Esophagus squamous epithelium (tissue), 5 donors: ENCODE measurements around the gene ZNF333. TPM values are rescaled to one million over a fixed set of nuclear protein-coding genes. Genes with fewer than 3 reads are reported as not detected.

ENCODE experiments used
- DNase-seq: peaks from one replicate; lab custom pipeline; 2025; lab: John Stamatoyannopoulos, UW
- H3K27ac ChIP-seq, 4 donors: fragments of 200-600 bp; sonication (generic); one replicate each; pipeline ENCODE4 v1.5.1; 2016 to 2019; ENCODE audit warnings: mild to moderate bottlenecking in 1 of 4
- H3K27me3 ChIP-seq, 4 donors: fragments of 200-600 bp; sonication (generic); 1 replicate in 3 of 4; 2 replicates in 1 of 4; pipeline versions ENCODE4 v1.5.1 to v1.6.0; 2017 to 2021; ENCODE audit warnings: antibody characterized with exemption in 1 of 4
- H3K36me3 ChIP-seq, 3 donors: fragments of 200-600 bp; sonication (generic); one replicate each; pipeline ENCODE4 v1.5.1; 2016 to 2019
- H3K4me1 ChIP-seq, 3 donors: fragments of 200-600 bp; sonication (generic); one replicate each; pipeline ENCODE4 v1.5.1; 2017 to 2019
- H3K4me3 ChIP-seq, 4 donors: fragments of 200-600 bp; sonication (generic); 1 replicate in 3 of 4; 2 replicates in 1 of 4; pipeline ENCODE4 v1.5.1; 2016 to 2019; ENCODE audit warnings: mild to moderate bottlenecking in 2 of 4, moderate library complexity in 1 of 4
- H3K9me3 ChIP-seq, 3 donors: fragments of 200-600 bp; sonication (generic); one replicate each; pipeline ENCODE4 v1.5.1; 2016 to 2019
- POLR2A ChIP-seq, 4 donors: fragments of 450-650 bp; IDR thresholded peaks; one replicate each; pipeline ENCODE4 v1.6.1; 2017; ENCODE audit warnings: antibody characterized with exemption in 4 of 4, mild to moderate bottlenecking in 4 of 4, moderate library complexity in 3 of 4
- WGBS, 2 donors: methylation state at CpG; one replicate each; pipeline ENCODE4 v1.1.5; 2018; 5-methylcytosine and 5-hydroxymethylcytosine counted together
- intact Hi-C: fragments of 100-400 bp; cut with DNase I; formaldehyde crosslinking; loops from one replicate; pipeline ENCODE4 v1.15.0; 2022
- total RNA-seq, 4 donors: library from RNA; depleted of rRNA; stranded (reverse); fragments of >200 nt; gene quantifications; one replicate each; pipeline ENCODE4 v1.1.0, GENCODE V29; 2016
- TF ChIP-seq, protein P1 (sequence below), 6 experiments: fragments of 450-650 bp in 4 of 6; fragments of 200-600 bp in 2 of 6; sonication (generic) in 2 of 6; IDR thresholded peaks; one replicate each; pipeline ENCODE4 v1.5.1; 2016 to 2019; ENCODE audit warnings: antibody characterized with exemption in 6 of 6, mild to moderate bottlenecking in 4 of 6, moderate library complexity in 4 of 6
- donor health status: DM: yes; HTN: yes; CAD: no.

ZNF333 gene
- total RNA-seq, 4 donors from 2014 or later: 1.1 to 20.2 (median 3.9) TPM

DNA sequence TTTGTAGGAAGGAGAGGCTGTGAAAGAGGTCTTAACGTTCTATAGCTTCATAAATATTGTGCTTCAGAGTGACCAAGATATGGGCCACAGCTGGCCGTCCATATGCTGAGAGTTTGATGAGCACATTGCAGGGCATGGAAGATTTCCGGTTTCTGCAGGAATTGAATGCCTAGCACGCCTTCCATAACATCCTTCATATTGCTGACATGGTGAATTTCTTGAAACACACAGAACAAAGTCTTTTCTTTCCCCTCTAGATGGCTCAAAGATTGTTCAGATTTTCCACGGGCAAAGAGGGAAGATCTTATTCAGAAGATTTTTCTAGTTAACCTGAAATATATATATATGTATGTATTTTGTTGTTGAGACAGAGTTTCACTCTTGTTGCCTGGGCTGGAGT lies 46.1 kb downstream of the ZNF333 start:
- TF ChIP-seq, protein P1, sequence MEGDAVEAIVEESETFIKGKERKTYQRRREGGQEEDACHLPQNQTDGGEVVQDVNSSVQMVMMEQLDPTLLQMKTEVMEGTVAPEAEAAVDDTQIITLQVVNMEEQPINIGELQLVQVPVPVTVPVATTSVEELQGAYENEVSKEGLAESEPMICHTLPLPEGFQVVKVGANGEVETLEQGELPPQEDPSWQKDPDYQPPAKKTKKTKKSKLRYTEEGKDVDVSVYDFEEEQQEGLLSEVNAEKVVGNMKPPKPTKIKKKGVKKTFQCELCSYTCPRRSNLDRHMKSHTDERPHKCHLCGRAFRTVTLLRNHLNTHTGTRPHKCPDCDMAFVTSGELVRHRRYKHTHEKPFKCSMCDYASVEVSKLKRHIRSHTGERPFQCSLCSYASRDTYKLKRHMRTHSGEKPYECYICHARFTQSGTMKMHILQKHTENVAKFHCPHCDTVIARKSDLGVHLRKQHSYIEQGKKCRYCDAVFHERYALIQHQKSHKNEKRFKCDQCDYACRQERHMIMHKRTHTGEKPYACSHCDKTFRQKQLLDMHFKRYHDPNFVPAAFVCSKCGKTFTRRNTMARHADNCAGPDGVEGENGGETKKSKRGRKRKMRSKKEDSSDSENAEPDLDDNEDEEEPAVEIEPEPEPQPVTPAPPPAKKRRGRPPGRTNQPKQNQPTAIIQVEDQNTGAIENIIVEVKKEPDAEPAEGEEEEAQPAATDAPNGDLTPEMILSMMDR (IDR thresholded peaks at IDR 0.05): no peak
- no peak for TF ChIP-seq POLR2A (IDR thresholded peaks at IDR 0.05)
- no peaks in the 10 kb centered on the region for H3K36me3 ChIP-seq
- intact Hi-C loops: no loop called here

DNA sequence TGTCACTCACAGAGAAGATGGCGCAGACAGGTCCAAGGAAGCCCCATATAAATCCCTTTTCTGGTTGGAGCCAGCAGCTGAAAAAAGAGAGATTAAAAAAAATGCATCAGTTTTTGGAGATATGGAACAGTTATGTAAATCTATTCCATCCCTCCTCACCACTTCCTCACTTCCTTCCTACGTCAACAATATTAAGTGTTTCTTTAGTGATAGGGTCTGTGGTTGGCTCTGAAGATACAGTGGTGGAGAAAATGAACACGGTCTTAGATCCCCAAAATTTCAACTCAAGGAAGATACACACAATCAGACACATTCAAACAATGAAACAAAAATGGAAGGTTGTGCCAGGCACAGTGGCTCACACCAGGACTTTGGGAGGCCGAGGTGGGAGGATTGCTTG lies 57.0 kb downstream of the ZNF333 start:
- intact Hi-C loops: no loop called here
- no peak overlapping the region for H3K4me3 ChIP-seq
- H3K27me3 ChIP-seq: no peaks in the 10 kb centered on the region
- no peak for DNase-seq
- H3K9me3 ChIP-seq: no peaks in the 10 kb centered on the region
- H3K36me3 ChIP-seq: peaks cover 0 to 9% (median 0%) of the 10 kb centered on the region in 3 donors
- TF ChIP-seq, protein P1 (IDR thresholded peaks at IDR 0.05): no peak
- TF ChIP-seq POLR2A (IDR thresholded peaks at IDR 0.05): no peak
- H3K27ac ChIP-seq: no peak overlapping the region
- 71 to 72% methylated on average over 4 of the region's 4 CpGs for WGBS, 2 donors
- H3K4me1 ChIP-seq: no peaks in the 10 kb centered on the region

More for the DNA sequence above, 46.1 kb downstream of the ZNF333 start:
- 65 to 77% methylated on average over 5 of the region's 5 CpGs for WGBS, 2 donors
- no peak overlapping the region for H3K27ac ChIP-seq
- no peak overlapping the region for H3K4me3 ChIP-seq
- H3K27me3 ChIP-seq: no peaks in the 10 kb centered on the region
- no peak for DNase-seq
- H3K9me3 ChIP-seq: no peaks in the 10 kb centered on the region
- H3K4me1 ChIP-seq: no peaks in the 10 kb centered on the region

DNA sequence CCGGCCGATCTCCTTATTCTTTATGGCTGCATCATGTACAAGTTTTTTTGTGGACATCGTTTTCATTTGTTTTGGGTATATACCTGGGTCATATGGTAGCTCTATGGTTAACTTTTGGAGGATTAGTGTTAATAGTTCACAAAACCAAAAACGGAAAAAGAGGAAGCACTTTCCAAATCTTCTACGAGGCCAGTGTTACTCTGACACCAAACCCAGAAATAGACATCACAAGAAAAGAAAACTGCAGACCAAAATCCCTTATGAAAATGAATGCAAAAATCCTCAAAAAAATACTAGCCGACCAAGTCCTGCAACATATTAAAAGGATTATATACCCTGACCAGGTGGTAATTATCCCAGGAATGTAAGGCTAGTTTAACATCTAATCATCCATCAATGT lies 58.8 kb downstream of the ZNF333 start:
- Histone ChIP-seq H3K9me3 (no peaks in the 10 kb centered on the region), H3K27me3 (no peaks in the 10 kb centered on the region), H3K4me1 (no peaks in the 10 kb centered on the region), H3K4me3 (no peak overlapping the region), H3K27ac (no peak overlapping the region), H3K36me3 (peaks cover 0 to 2% (median 0%) of the 10 kb centered on the region in 3 donors)
- 60 to 70% methylated on average over 6 of the region's 6 CpGs for WGBS, 2 donors
- TF ChIP-seq, protein P1 (IDR thresholded peaks at IDR 0.05): no peak
- intact Hi-C loops: no loop called here
- no peak for DNase-seq

DNA sequence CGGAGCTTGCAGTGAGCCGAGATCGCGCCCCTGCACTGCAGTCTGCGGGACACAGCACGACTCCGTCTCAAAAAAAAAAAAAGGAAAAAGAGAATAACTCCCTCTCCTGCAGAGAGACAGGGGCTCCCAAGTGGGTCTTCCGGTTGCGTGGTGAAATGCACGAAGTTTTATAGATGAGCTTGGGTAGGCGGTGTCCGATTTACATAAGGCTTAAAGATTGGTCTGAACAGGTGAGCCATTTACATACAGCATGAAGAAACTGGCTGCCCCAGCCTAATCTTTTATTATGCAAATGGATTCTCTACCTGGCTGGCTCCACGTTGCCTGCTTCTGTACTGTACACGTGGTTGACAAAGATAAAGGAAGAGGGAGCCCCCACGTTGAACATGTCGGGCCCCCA lies 69.0 kb downstream of the ZNF333 start:
- H3K4me3 ChIP-seq: peak overlapping the region in 3 of 4 donors; percentile 16 to 24 (median 20)
- H3K27me3 ChIP-seq: peaks cover 0 to 2% (median 0%) of the 10 kb centered on the region in 4 donors
- intact Hi-C loops: no loop called here
- H3K4me1 ChIP-seq: peaks cover 0 to 6% (median 0%) of the 10 kb centered on the region in 3 donors
- no peak overlapping the region for H3K27ac ChIP-seq
- TF ChIP-seq, protein P1 (IDR thresholded peaks at IDR 0.05): no peak
- no peak for TF ChIP-seq POLR2A (IDR thresholded peaks at IDR 0.05)
- H3K9me3 ChIP-seq: no peaks in the 10 kb centered on the region
- 36 to 45% methylated on average over 16 of the region's 16 CpGs for WGBS, 2 donors
- H3K36me3 ChIP-seq: no peaks in the 10 kb centered on the region
- DNase-seq: no peak

DNA sequence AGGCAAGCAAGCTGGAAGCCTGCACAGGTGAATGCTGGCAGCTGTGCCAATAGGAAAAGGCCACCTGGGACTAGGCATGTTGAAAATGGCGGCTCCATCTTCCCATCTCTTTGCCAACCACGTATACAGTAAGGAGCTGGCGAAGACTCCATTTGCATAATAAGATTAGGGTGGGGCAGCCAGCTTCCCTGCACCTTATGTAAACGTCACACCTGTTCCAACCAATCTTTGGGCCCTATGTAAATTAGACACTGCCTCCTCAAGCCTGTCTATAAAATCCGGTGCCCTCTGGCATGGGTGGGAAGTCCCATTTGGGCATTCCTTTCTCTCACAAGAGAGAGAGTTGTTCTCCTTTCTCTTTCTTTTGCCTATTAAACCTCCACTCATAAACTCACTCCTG lies 71.8 kb downstream of the ZNF333 start:
- TF ChIP-seq POLR2A (IDR thresholded peaks at IDR 0.05): no peak
- TF ChIP-seq, protein P1 (IDR thresholded peaks at IDR 0.05): no peak
- intact Hi-C loops: no loop called here
- Histone ChIP-seq H3K4me3 (no peak overlapping the region), H3K27me3 (peaks cover 0 to 9% (median 0%) of the 10 kb centered on the region in 4 donors), H3K4me1 (peaks cover 0 to 6% (median 0%) of the 10 kb centered on the region in 3 donors), H3K36me3 (no peaks in the 10 kb centered on the region), H3K27ac (no peak overlapping the region), H3K9me3 (no peaks in the 10 kb centered on the region)
- DNase-seq: no peak
- 35 to 50% methylated on average over 5 of the region's 5 CpGs for WGBS, 2 donors
